H9 (cell line): ENCODE results near the gene IGLL5. TPM values are rescaled to one million over a fixed set of nuclear protein-coding genes. Genes with fewer than 3 reads are reported as not detected.
A peak's percentile ranks its signal among the peaks of the same experiment; 100 is the strongest.

Source experiments
- DNase-seq: peaks from one replicate; pipeline ENCODE4 v3.0.0-alpha.2; 2017
- H2AFZ ChIP-seq: one replicate; pipeline ENCODE4 v1.6.1; 2013; ENCODE audit warnings: mild to moderate bottlenecking, low read length, control low read depth, moderate library complexity
- H2AK5ac ChIP-seq: 2 replicates; pipeline ENCODE4 v1.6.1; 2013; ENCODE audit warnings: low read length, control low read depth, mixed read lengths; ENCODE audit not compliant: insufficient read length
- H2BK120ac ChIP-seq: one replicate; pipeline ENCODE4 v1.6.1; 2013; ENCODE audit warnings: low read depth, mild to moderate bottlenecking, low read length, control low read depth, inconsistent platforms; ENCODE audit not compliant: poor library complexity, severe bottlenecking
- H2BK12ac ChIP-seq: 2 replicates; pipeline ENCODE4 v1.6.1; 2013; ENCODE audit warnings: low read length, control low read depth, mixed read lengths, low read depth; ENCODE audit not compliant: insufficient read length
- H2BK15ac ChIP-seq: 2 replicates; pipeline ENCODE4 v1.6.1; 2013; ENCODE audit warnings: low read depth, low read length, control low read depth
- H2BK20ac ChIP-seq: one replicate; pipeline ENCODE4 v1.6.1; 2013; ENCODE audit warnings: low read depth, mild to moderate bottlenecking, low read length, control low read depth, inconsistent platforms; ENCODE audit not compliant: poor library complexity, severe bottlenecking
- H2BK5ac ChIP-seq: 2 replicates; pipeline ENCODE4 v1.6.1; 2013; ENCODE audit warnings: low read length, control low read depth, mixed read lengths; ENCODE audit not compliant: insufficient read length
- H3K14ac ChIP-seq: 2 replicates; pipeline ENCODE4 v1.6.1; 2013; ENCODE audit warnings: low read length, control low read depth; ENCODE audit not compliant: insufficient read depth
- H3K18ac ChIP-seq: 2 replicates; pipeline ENCODE4 v1.6.1; 2013; ENCODE audit warnings: low read depth, mild to moderate bottlenecking, mixed read lengths, low read length, control low read depth; ENCODE audit not compliant: insufficient read length
- H3K23ac ChIP-seq: 2 replicates; pipeline ENCODE4 v1.6.1; 2013; ENCODE audit warnings: low read length, control low read depth, mixed read lengths, low read depth; ENCODE audit not compliant: insufficient read length
- H3K23me2 ChIP-seq: 2 replicates; pipeline ENCODE4 v1.6.1; 2013; ENCODE audit warnings: low read depth, mild to moderate bottlenecking, mixed read lengths, low read length, control low read depth; ENCODE audit not compliant: insufficient read length, poor library complexity, severe bottlenecking
- H3K27ac ChIP-seq: 2 replicates; pipeline ENCODE4 v1.5.1; 2013; ENCODE audit warnings: low read length, control low read depth, mixed read lengths, low read depth; ENCODE audit not compliant: insufficient read length
- H3K27me3 ChIP-seq: 2 replicates; pipeline ENCODE4 v1.6.1; 2013; ENCODE audit warnings: low read length, control low read depth, inconsistent platforms; ENCODE audit not compliant: insufficient read depth
- H3K4ac ChIP-seq: 2 replicates; pipeline ENCODE4 v1.6.1; 2013; ENCODE audit warnings: low read depth, mild to moderate bottlenecking, control low read depth, inconsistent platforms, low read length, moderate library complexity
- H3K4me1 ChIP-seq: 2 replicates; pipeline ENCODE4 v1.6.1; 2013; ENCODE audit warnings: low read length, control low read depth, inconsistent platforms; ENCODE audit not compliant: insufficient read depth
- H3K4me2 ChIP-seq: 2 replicates; pipeline ENCODE4 v1.6.1; 2013; ENCODE audit warnings: low read length, control low read depth, mixed read lengths; ENCODE audit not compliant: insufficient read length, insufficient read depth
- H3K56ac ChIP-seq: 2 replicates; pipeline ENCODE4 v1.6.1; 2013; ENCODE audit warnings: low read depth, mild to moderate bottlenecking, mixed read lengths, low read length, control low read depth; ENCODE audit not compliant: insufficient read length
- H3K79me1 ChIP-seq: 2 replicates; pipeline ENCODE4 v1.6.1; 2013; ENCODE audit warnings: low read depth, mild to moderate bottlenecking, moderate library complexity, low read length, control low read depth, inconsistent platforms; ENCODE audit not compliant: insufficient read depth, poor library complexity, severe bottlenecking
- H3K79me2 ChIP-seq: 2 replicates; pipeline ENCODE4 v1.6.1; 2013; ENCODE audit warnings: low read length, control low read depth, inconsistent platforms; ENCODE audit not compliant: insufficient read depth
- H3K9ac ChIP-seq: 2 replicates; pipeline ENCODE4 v1.6.1; 2013; ENCODE audit warnings: low read length, control low read depth, mixed read lengths; ENCODE audit not compliant: insufficient read length; ENCODE audit errors: extremely low read depth
- H3K9me3 ChIP-seq: one replicate; pipeline ENCODE4 v1.6.1; 2013; ENCODE audit warnings: low read depth, low read length, inconsistent platforms; ENCODE audit not compliant: control insufficient read depth
- H3T11ph ChIP-seq: one replicate; pipeline ENCODE4 v1.6.1; 2013; ENCODE audit warnings: mild to moderate bottlenecking, low read length, control low read depth, inconsistent platforms
- H4K20me1 ChIP-seq: one replicate; pipeline ENCODE4 v1.6.1; 2013; ENCODE audit not compliant: control insufficient read depth, insufficient read length, insufficient read depth
- H4K5ac ChIP-seq: 2 replicates; pipeline ENCODE4 v1.6.1; 2013; ENCODE audit warnings: low read depth, mild to moderate bottlenecking, mixed read lengths, low read length, control low read depth; ENCODE audit not compliant: insufficient read length
- H4K8ac ChIP-seq: replicated peaks from 2 replicates; pipeline ENCODE4 v1.6.1; 2013; ENCODE audit warnings: low read length, control low read depth, mixed read lengths, low read depth; ENCODE audit not compliant: insufficient read length
- H4K91ac ChIP-seq: 2 replicates; pipeline ENCODE4 v1.6.1; 2013; ENCODE audit warnings: low read depth, mild to moderate bottlenecking, moderate library complexity, mixed read lengths, low read length, control low read depth; ENCODE audit not compliant: insufficient read length
- H3K27ac Mint-ChIP-seq, 3 experiments: 2 replicates in 2 of 3; 3 replicates in 1 of 3; pipeline ENCODE4 v1.8.0; 2020 to 2021; ENCODE audit warnings: mixed read lengths in 3 of 3, mild to moderate bottlenecking in 1 of 3, moderate library complexity in 1 of 3
- H3K27me3 Mint-ChIP-seq: 2 replicates; pipeline ENCODE4 v1.8.0; 2021; ENCODE audit warnings: low read depth, mild to moderate bottlenecking, moderate library complexity, mixed read lengths
- H3K36me3 Mint-ChIP-seq, 3 experiments: 2 replicates in 2 of 3; 3 replicates in 1 of 3; pipeline ENCODE4 v1.8.0; 2020 to 2021; ENCODE audit warnings: low read depth in 3 of 3, mixed read lengths in 3 of 3; ENCODE audit not compliant: insufficient read depth in 1 of 3
- H3K4me1 Mint-ChIP-seq, 2 experiments: 2 replicates each; pipeline ENCODE4 v1.8.0; 2020; ENCODE audit warnings: mixed read lengths in 2 of 2
- H3K4me3 Mint-ChIP-seq, 2 experiments: 2 replicates in 1 of 2; 3 replicates in 1 of 2; pipeline ENCODE4 v1.8.0; 2020 to 2021; ENCODE audit warnings: mild to moderate bottlenecking in 2 of 2, mixed read lengths in 2 of 2, moderate library complexity in 1 of 2
- H3K9me3 Mint-ChIP-seq, 2 experiments: 2 replicates in 1 of 2; 3 replicates in 1 of 2; pipeline ENCODE4 v1.8.0; 2020; ENCODE audit warnings: mild to moderate bottlenecking in 2 of 2, mixed read lengths in 2 of 2, moderate library complexity in 1 of 2
- WGBS: extraction: QIAGEN DNeasy Blood & Tissue Kit; methylation state at CpG from one replicate; pipeline ENCODE4 v1.1.7; 2013; ENCODE audit warnings: missing lambda C conversion rate, low lambda C conversion rate, mixed read lengths; ENCODE audit not compliant: insufficient read length; ENCODE audit errors: extremely low coverage; 5-methylcytosine and 5-hydroxymethylcytosine counted together
- total RNA-seq: library from RNA; stranded (reverse); gene quantifications from 2 replicates; pipeline ENCODE4 v1.2.1, GENCODE V29; 2021
- TF ChIP-seq, protein P1 (sequence below): fragments of 200-600 bp; sonication (generic); conservative IDR thresholded peaks from 3 replicates; pipeline ENCODE4 v1.8.0; 2021; ENCODE audit warnings: antibody characterized with exemption, mild to moderate bottlenecking

The IGLL5 gene
- total RNA-seq, 1 experiment from 2014 or later: not detected

DNA sequence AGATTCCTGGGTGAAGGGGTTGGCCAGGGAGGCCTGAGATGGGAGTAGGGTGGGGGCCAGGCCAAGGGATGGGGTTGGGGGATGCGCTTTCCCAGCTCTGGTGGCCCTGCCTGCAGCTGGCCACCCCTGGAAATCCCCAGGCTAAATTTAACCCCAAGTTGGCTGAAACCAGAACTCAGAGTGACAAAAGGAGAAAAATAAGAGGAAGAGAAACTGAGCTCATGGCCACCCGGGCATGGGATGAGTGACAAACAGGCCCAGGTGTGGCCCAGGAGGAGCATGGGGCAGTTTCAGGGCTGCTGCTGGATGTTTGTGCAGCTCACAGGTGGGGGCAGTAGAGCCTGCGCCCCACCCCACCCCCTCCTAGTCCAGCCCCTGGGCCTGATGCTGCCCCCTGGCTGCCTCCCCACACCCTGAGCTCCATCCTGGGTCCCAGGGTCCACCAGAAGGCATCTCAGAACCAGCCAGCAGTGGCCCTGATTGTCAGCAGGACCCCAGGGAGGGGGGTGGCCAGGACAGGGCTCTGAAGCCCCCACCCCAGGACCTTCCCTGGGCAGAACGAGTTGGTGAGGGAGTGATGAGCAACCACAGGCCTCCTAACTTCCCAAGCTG, 48.0 kb downstream of the IGLL5 start:
- peaks cover 4 to 9% of the 10 kb centered on the region in 2 experiments; a peak in 3 of 4 replicates for H3K4me1 Mint-ChIP-seq
- H2BK12ac ChIP-seq: no peak overlapping the region
- H3K9me3 Mint-ChIP-seq: no peaks in the 10 kb centered on the region
- H3K79me1 ChIP-seq: no peaks in the 10 kb centered on the region
- DNase-seq: peak; percentile 56
- H3K4me2 ChIP-seq: no peak overlapping the region
- H3K4me1 ChIP-seq: no peaks in the 10 kb centered on the region
- no peak overlapping the region for H2BK15ac ChIP-seq
- H3K18ac ChIP-seq: no peak overlapping the region
- H3T11ph ChIP-seq: no peak overlapping the region
- H3K23me2 ChIP-seq: no peaks in the 10 kb centered on the region
- H3K27ac Mint-ChIP-seq: no peak overlapping the region
- no peak overlapping the region for H3K4ac ChIP-seq
- no peak overlapping the region for H3K56ac ChIP-seq
- TF ChIP-seq, protein P1, sequence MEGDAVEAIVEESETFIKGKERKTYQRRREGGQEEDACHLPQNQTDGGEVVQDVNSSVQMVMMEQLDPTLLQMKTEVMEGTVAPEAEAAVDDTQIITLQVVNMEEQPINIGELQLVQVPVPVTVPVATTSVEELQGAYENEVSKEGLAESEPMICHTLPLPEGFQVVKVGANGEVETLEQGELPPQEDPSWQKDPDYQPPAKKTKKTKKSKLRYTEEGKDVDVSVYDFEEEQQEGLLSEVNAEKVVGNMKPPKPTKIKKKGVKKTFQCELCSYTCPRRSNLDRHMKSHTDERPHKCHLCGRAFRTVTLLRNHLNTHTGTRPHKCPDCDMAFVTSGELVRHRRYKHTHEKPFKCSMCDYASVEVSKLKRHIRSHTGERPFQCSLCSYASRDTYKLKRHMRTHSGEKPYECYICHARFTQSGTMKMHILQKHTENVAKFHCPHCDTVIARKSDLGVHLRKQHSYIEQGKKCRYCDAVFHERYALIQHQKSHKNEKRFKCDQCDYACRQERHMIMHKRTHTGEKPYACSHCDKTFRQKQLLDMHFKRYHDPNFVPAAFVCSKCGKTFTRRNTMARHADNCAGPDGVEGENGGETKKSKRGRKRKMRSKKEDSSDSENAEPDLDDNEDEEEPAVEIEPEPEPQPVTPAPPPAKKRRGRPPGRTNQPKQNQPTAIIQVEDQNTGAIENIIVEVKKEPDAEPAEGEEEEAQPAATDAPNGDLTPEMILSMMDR: peak; percentile 54
- peaks cover 84% of the 10 kb centered on the region for H3K27me3 Mint-ChIP-seq
- no peak overlapping the region for H2AFZ ChIP-seq
- H3K27me3 ChIP-seq: peaks cover 3% of the 10 kb centered on the region; the same call in 1 of the 2 replicates
- H2BK5ac ChIP-seq: no peak overlapping the region
- no peak overlapping the region; the same call in 1 of the 2 replicates for H3K14ac ChIP-seq
- H3K27ac ChIP-seq: no peak overlapping the region
- H2BK120ac ChIP-seq: no peak overlapping the region
- H2BK20ac ChIP-seq: no peak overlapping the region
- no peak overlapping the region for H3K4me3 Mint-ChIP-seq
- no peaks in the 10 kb centered on the region for H3K9me3 ChIP-seq
- H3K23ac ChIP-seq: no peak overlapping the region
- H3K79me2 ChIP-seq: no peaks in the 10 kb centered on the region
- H4K5ac ChIP-seq: no peak overlapping the region
- no peaks in the 10 kb centered on the region for H4K20me1 ChIP-seq
- H3K36me3 Mint-ChIP-seq: no peaks in the 10 kb centered on the region; a peak in 1 of 7 replicates
- no peak overlapping the region for H4K8ac ChIP-seq
- no CpG with 5 or more reads among the region's 4 CpGs for WGBS
- no peak overlapping the region for H3K9ac ChIP-seq
- H4K91ac ChIP-seq: no peak overlapping the region
- H2AK5ac ChIP-seq: no peak overlapping the region
